Measurements from ENCODE around the gene ADGRD1.
"Not testable (repeated sequence)": the region's sequence is repeated elsewhere in the genome, so short reads cannot be mapped to it uniquely, and the experiment has no call there.

Gene ADGRD1

GRCh38 chr12:131128556-131128955, 174.8 kb downstream of the ADGRD1 start:
- DNase-seq = no peak

GRCh38 chr12:131128966-131129619, 175.4 kb downstream of the ADGRD1 start:
- not testable (repeated sequence) for DNase-seq

GRCh38 chr12:131129839-131130238, 176.1 kb downstream of the ADGRD1 start:
- no peak for DNase-seq

GRCh38 chr12:131130311-131130911, 176.7 kb downstream of the ADGRD1 start:
- DNase-seq = no peak

- no peak for DNase-seq
Observed at GRCh38 chr12:131131077-131131807, 177.5 kb downstream of the ADGRD1 start.

GRCh38 chr12:131131808-131132117, 178.1 kb downstream of the ADGRD1 start:
- DNase-seq = no peak

GRCh38 chr12:131132118-131132892, 178.6 kb downstream of the ADGRD1 start:
- peak; percentile 78 for DNase-seq

- DNase-seq = no peak
Observed at GRCh38 chr12:131133015-131133905, 179.6 kb downstream of the ADGRD1 start.

GRCh38 chr12:131133994-131134393, 180.3 kb downstream of the ADGRD1 start:
- DNase-seq = no peak

- no peak for DNase-seq
Observed at GRCh38 chr12:131134523-131135310, 181.0 kb downstream of the ADGRD1 start.

GRCh38 chr12:131135311-131135785, 181.6 kb downstream of the ADGRD1 start:
- DNase-seq = no peak

GRCh38 chr12:131135786-131136538, 182.3 kb downstream of the ADGRD1 start:
- DNase-seq = no peak

GRCh38 chr12:131136539-131136872, 182.8 kb downstream of the ADGRD1 start:
- DNase-seq = no peak

- DNase-seq = no peak
Observed at GRCh38 chr12:131137009-131137835, 183.5 kb downstream of the ADGRD1 start.

GRCh38 chr12:131137836-131138637, 184.3 kb downstream of the ADGRD1 start:
- DNase-seq = no peak

GRCh38 chr12:131138638-131139362, 185.1 kb downstream of the ADGRD1 start:
- no peak for DNase-seq

GRCh38 chr12:131139363-131140068, 185.8 kb downstream of the ADGRD1 start:
- no peak for DNase-seq

GRCh38 chr12:131140069-131140435, 186.3 kb downstream of the ADGRD1 start:
- no peak for DNase-seq

Measured in stimulated activated CD4-positive, alpha-beta T cell treated with anti-CD3 and anti-CD28 coated beads, Interleukin-4, amount 100 ng/mL, for 24 hours (primary cell).